IMR-90 (cell line): ENCODE measurements around the gene SETDB1. TPM values are rescaled to one million over a fixed set of nuclear protein-coding genes. Genes with fewer than 3 reads are reported as not detected.

Experiments
- ATAC-seq: fragments of 200-7000 bp; cut with Tn5 transposase; 2 replicates; pipeline ENCODE4 v1.9.1; 2020; ENCODE audit warnings: low read depth, mild to moderate bottlenecking, moderate library complexity
- BruUV-seq: library from RNA; stranded (reverse); fragments of 400-500 nt; replicated peaks from 2 replicates; lab custom pipeline; 2021; lab: Mats Ljungman, UMichigan
- CTCF ChIA-PET: fragments of 300-600 bp; formaldehyde crosslinking; extraction: SDS; loops from one replicate; lab custom pipeline; 2021; ENCODE audit warnings: antibody characterized with exemption; lab: Yijun Ruan, JAX
- POLR2A ChIA-PET: fragments of 300-600 bp; sonication (Branson Sonifier 250); formaldehyde crosslinking; loops from one replicate; lab custom pipeline; 2022; ENCODE audit warnings: antibody characterized with exemption; ENCODE audit not compliant: unreplicated experiment; lab: Charles Lee
- DNase-seq: peaks from one replicate; pipeline ENCODE4 v3.0.0; 2013
- H2AFZ ChIP-seq: replicated peaks from 2 replicates; pipeline ENCODE3; 2013; ENCODE audit warnings: low read length, mild to moderate bottlenecking; ENCODE audit not compliant: poor library complexity
- H2AK5ac ChIP-seq: 2 replicates; pipeline ENCODE4 v1.6.1; 2013; ENCODE audit warnings: low read depth, low read length, inconsistent platforms
- H2AK9ac ChIP-seq: replicated peaks from 2 replicates; pipeline ENCODE3; 2013; ENCODE audit warnings: mild to moderate bottlenecking, low read depth, low read length, moderate library complexity; ENCODE audit not compliant: poor library complexity
- H2BK120ac ChIP-seq: 2 replicates; pipeline ENCODE4 v1.6.1; 2013; ENCODE audit warnings: low read depth, low read length, inconsistent platforms
- H2BK15ac ChIP-seq: 3 replicates; pipeline ENCODE4 v1.6.1; 2013; ENCODE audit warnings: low read depth, low read length, inconsistent platforms
- H2BK20ac ChIP-seq: 2 replicates; pipeline ENCODE4 v1.6.1; 2013; ENCODE audit warnings: low read depth, mild to moderate bottlenecking, inconsistent platforms, low read length, moderate library complexity
- H2BK5ac ChIP-seq: 2 replicates; pipeline ENCODE4 v1.6.1; 2013; ENCODE audit warnings: mild to moderate bottlenecking, low read depth, low read length, inconsistent platforms; ENCODE audit not compliant: poor library complexity, severe bottlenecking
- H3K14ac ChIP-seq: replicated peaks from 2 replicates; pipeline ENCODE4 v1.6.1; 2013; ENCODE audit warnings: low read depth, low read length, inconsistent platforms
- H3K18ac ChIP-seq: 2 replicates; pipeline ENCODE4 v1.6.1; 2013; ENCODE audit warnings: low read depth, low read length, control low read depth
- H3K23ac ChIP-seq: 2 replicates; pipeline ENCODE4 v1.6.1; 2013; ENCODE audit warnings: low read depth, low read length, inconsistent platforms
- H3K27ac ChIP-seq: 2 replicates; pipeline ENCODE4 v1.5.1; 2013; ENCODE audit warnings: mild to moderate bottlenecking, control low read depth, low read length; ENCODE audit not compliant: insufficient read depth
- H3K27me3 ChIP-seq: 2 replicates; pipeline ENCODE4 v1.6.1; 2013; ENCODE audit warnings: low read length; ENCODE audit not compliant: control insufficient read depth, insufficient read depth
- H3K36me3 ChIP-seq: 2 replicates; pipeline ENCODE4 v1.6.1; 2013; ENCODE audit warnings: low read length, mixed read lengths; ENCODE audit not compliant: control insufficient read depth, insufficient read depth
- H3K4ac ChIP-seq: 2 replicates; pipeline ENCODE4 v1.6.1; 2013; ENCODE audit warnings: low read depth, low read length, inconsistent platforms
- H3K4me1 ChIP-seq: 2 replicates; pipeline ENCODE4 v1.6.1; 2013; ENCODE audit warnings: low read length, mixed read lengths; ENCODE audit not compliant: control insufficient read depth, insufficient read depth
- H3K4me2 ChIP-seq: 2 replicates; pipeline ENCODE4 v1.6.1; 2013; ENCODE audit warnings: low read depth, mild to moderate bottlenecking, control low read depth, low read length, moderate library complexity
- H3K4me3 ChIP-seq: 2 replicates; pipeline ENCODE4 v1.5.1; 2013; ENCODE audit warnings: low read depth, mild to moderate bottlenecking, control low read depth, low read length, moderate library complexity; ENCODE audit not compliant: insufficient read depth
- H3K56ac ChIP-seq: 2 replicates; pipeline ENCODE4 v1.6.1; 2013; ENCODE audit warnings: low read length, inconsistent platforms; ENCODE audit not compliant: insufficient read depth; ENCODE audit errors: extremely low read depth
- H3K79me1 ChIP-seq, 2 experiments: 2 replicates each; pipeline ENCODE4 v1.6.1; 2013; ENCODE audit warnings: low read length in 2 of 2, inconsistent platforms in 1 of 2, low read depth in 1 of 2
- H3K9ac ChIP-seq: 2 replicates; pipeline ENCODE4 v1.6.1; 2013; ENCODE audit warnings: low read depth, low read length, control low read depth
- H3K9me1 ChIP-seq: 2 replicates; pipeline ENCODE4 v1.6.1; 2013; ENCODE audit warnings: low read length, inconsistent platforms; ENCODE audit not compliant: insufficient read depth
- H3K9me3 ChIP-seq: 2 replicates; pipeline ENCODE4 v1.6.1; 2013; ENCODE audit warnings: low read length; ENCODE audit not compliant: control insufficient read depth, insufficient read depth
- H4K20me1 ChIP-seq: 2 replicates; pipeline ENCODE4 v1.6.1; 2013; ENCODE audit warnings: low read length, inconsistent platforms; ENCODE audit not compliant: insufficient read depth
- H4K5ac ChIP-seq: 2 replicates; pipeline ENCODE4 v1.6.1; 2013; ENCODE audit warnings: mild to moderate bottlenecking, low read depth, low read length, control low read depth
- H4K8ac ChIP-seq, 2 experiments: 2 replicates each; pipeline ENCODE4 v1.6.1; 2013; ENCODE audit warnings: low read depth in 2 of 2, low read length in 2 of 2, control low read depth in 1 of 2, inconsistent platforms in 1 of 2
- H4K91ac ChIP-seq: 2 replicates; pipeline ENCODE4 v1.6.1; 2013; ENCODE audit warnings: low read depth, low read length, inconsistent platforms; ENCODE audit not compliant: insufficient read depth
- BHLHE40 ChIP-seq: fragments of 150-350 bp; IDR thresholded peaks from 2 replicates; pipeline ENCODE4 v1.6.1; 2016; ENCODE audit warnings: mild to moderate bottlenecking, low read depth, low read length
- CEBPB ChIP-seq: IDR thresholded peaks from 2 replicates; pipeline ENCODE4 v1.6.1; 2012; ENCODE audit warnings: low read depth, low read length, improper control_type of control experiment
- CHD1 ChIP-seq: IDR thresholded peaks from 2 replicates; pipeline ENCODE4 v1.6.1; 2012; ENCODE audit warnings: low read depth, low read length, improper control_type of control experiment
- CTCF ChIP-seq: conservative IDR thresholded peaks from 2 replicates; pipeline ENCODE4 v1.5.1; 2012; ENCODE audit warnings: mild to moderate bottlenecking, low read depth, low read length, improper control_type of control experiment
- ELK1 ChIP-seq: fragments of 150-350 bp; IDR thresholded peaks from 2 replicates; pipeline ENCODE4 v1.6.1; 2016; ENCODE audit warnings: low read depth, mild to moderate bottlenecking, low read length, moderate library complexity, borderline replicate concordance
- FOS ChIP-seq: fragments of 150-350 bp; IDR thresholded peaks from 2 replicates; pipeline ENCODE4 v1.6.1; 2016; ENCODE audit warnings: low read depth, low read length
- MAFK ChIP-seq: IDR thresholded peaks from 2 replicates; pipeline ENCODE4 v1.6.1; 2012; ENCODE audit warnings: low read depth, low read length, improper control_type of control experiment
- MXI1 ChIP-seq: IDR thresholded peaks from 2 replicates; pipeline ENCODE4 v1.6.1; 2012; ENCODE audit warnings: low read depth, mild to moderate bottlenecking, low read length, moderate library complexity, borderline replicate concordance
- NFE2L2 ChIP-seq: fragments of 150-350 bp; IDR thresholded peaks from 2 replicates; pipeline ENCODE4 v1.6.1; 2016; ENCODE audit warnings: low read depth, mild to moderate bottlenecking, low read length
- POLR2A ChIP-seq: IDR thresholded peaks from 2 replicates; pipeline ENCODE4 v1.6.1; 2012; ENCODE audit warnings: mild to moderate bottlenecking, low read depth, low read length
- RAD21 ChIP-seq: IDR thresholded peaks from 2 replicates; pipeline ENCODE4 v1.6.1; 2012; ENCODE audit warnings: low read length, improper control_type of control experiment
- RCOR1 ChIP-seq: IDR thresholded peaks from 2 replicates; pipeline ENCODE4 v1.6.1; 2012; ENCODE audit warnings: mild to moderate bottlenecking, low read length, improper control_type of control experiment; ENCODE audit not compliant: insufficient replicate concordance
- RFX5 ChIP-seq: IDR thresholded peaks from 2 replicates; pipeline ENCODE4 v1.8.0; 2012; ENCODE audit warnings: low read depth, mild to moderate bottlenecking, low read length, moderate library complexity
- SMC3 ChIP-seq: fragments of 150-350 bp; IDR thresholded peaks from 2 replicates; pipeline ENCODE4 v1.6.1; 2016; ENCODE audit warnings: low read depth, mild to moderate bottlenecking, antibody characterized with exemption, low read length, moderate library complexity
- USF2 ChIP-seq: fragments of 150-350 bp; IDR thresholded peaks from 2 replicates; pipeline ENCODE4 v1.6.1; 2017; ENCODE audit warnings: mild to moderate bottlenecking, antibody characterized with exemption, low read length, low read depth
- WGBS, 2 experiments: methylation state at CpG; one replicate each; pipeline versions ENCODE4 v1.1.5 to v1.1.7; 2013; ENCODE audit warnings: missing lambda C conversion rate in 2 of 2; ENCODE audit not compliant: insufficient read length in 1 of 2; ENCODE audit errors: extremely low coverage in 2 of 2; 5-methylcytosine and 5-hydroxymethylcytosine counted together
- dilution Hi-C: fragments of 300-500 bp; cut with HindIII; formaldehyde crosslinking; loops from one replicate; pipeline ENCODE4 v1.14.3; 2018; ENCODE audit warnings: low sequenced_read_pairs; ENCODE audit not compliant: unreplicated experiment
- in situ Hi-C: fragments of 300-500 bp; cut with MboI; formaldehyde crosslinking; loops from 3 replicates; pipeline ENCODE4 v1.14.3; 2019; ENCODE audit warnings: low sequenced_read_pairs, inconsistent platforms, mixed read lengths
- intact Hi-C: fragments of 100-400 bp; cut with micrococcal nuclease; formaldehyde crosslinking; loops from 2 replicates; pipeline ENCODE4 v1.10.0; 2022
- polyA plus RNA-seq, 3 experiments: library from polyadenylated mRNA; depleted of rRNA; stranded (reverse); fragments of >200 nt; gene quantifications; 2 replicates each; pipeline ENCODE4 v1.2.3, GENCODE V29; 2012; ENCODE audit warnings: low replicate concordance in 1 of 3
- total RNA-seq: library from RNA; depleted of rRNA; stranded (reverse); fragments of >200 nt; gene quantifications from 2 replicates; pipeline ENCODE4 v1.2.3, GENCODE V29; 2012

Gene SETDB1
- total and polyA plus RNA-seq, 2 of the 4 experiments (the other 2 are of a cell fraction): 18.7 to 22.9 TPM

- H3K4me2 ChIP-seq: no peak overlapping the region
- no peak overlapping the region for H3K18ac ChIP-seq
- CTCF ChIA-PET: interaction anchor here (0.5 to 4.3 kb wide), 8 partner anchors 9 to 1152 kb away, joined by 3 to 24 read pairs (median 4); partner anchors contain the start of gene MINDY1
- peak overlapping the region; percentile 58 for H2AFZ ChIP-seq
- ATAC-seq (peak; percentile 80), DNase-seq (no peak)
- TF ChIP-seq SMC3 (peak; percentile 28; the same call in 1 of the 2 replicates), RFX5 (no peak), ELK1 (no peak), RCOR1 (no peak), CEBPB (no peak), CHD1 (no peak), FOS (no peak), MXI1 (no peak), MAFK (no peak), NFE2L2 (no peak), CTCF (peak; percentile 60), BHLHE40 (no peak), RAD21 (peak; percentile 44), USF2 (no peak), POLR2A (no peak)
- H2BK120ac ChIP-seq: no peak overlapping the region
- no peak overlapping the region for H3K23ac ChIP-seq
- no peak overlapping the region for H2AK5ac ChIP-seq
- no peak overlapping the region for H3K27ac ChIP-seq
- H2BK20ac ChIP-seq: no peak overlapping the region
- H2BK5ac ChIP-seq: no peak overlapping the region
- no TSS peak for BruUV-seq
- H4K20me1 ChIP-seq: no peaks in the 10 kb centered on the region
- no peak overlapping the region for H4K5ac ChIP-seq
- no peaks in the 10 kb centered on the region for H3K9me3 ChIP-seq
- H2AK9ac ChIP-seq: peak overlapping the region; percentile 87
- POLR2A ChIA-PET: interaction anchor here (0.6 kb wide), 1 partner anchor 458 kb away, joined by 7 read pairs; no protein-coding TSS in a partner anchor
- H3K36me3 ChIP-seq: peaks cover 26% of the 10 kb centered on the region
- no peak overlapping the region for H3K9ac ChIP-seq
- no peak overlapping the region for H3K56ac ChIP-seq
- no peak overlapping the region; the same call in 1 of the 2 replicates for H3K4ac ChIP-seq
- H3K4me1 ChIP-seq: peaks cover 1% of the 10 kb centered on the region; the same call in 1 of the 2 replicates
- dilution Hi-C loops (no loop called here), in situ Hi-C loops (no loop called here), intact Hi-C loops (no loop called here)
- no peak overlapping the region for H3K14ac ChIP-seq
- 20% methylated on average over 1 of the region's 9 CpGs; no CpG with 5 or more reads in 1 of the 2 experiments for WGBS, 2 experiments
- no peak overlapping the region for H2BK15ac ChIP-seq
- no peak overlapping the region for H3K4me3 ChIP-seq
- peak overlapping the region in 1 of 2 experiments; percentile 75; a peak in 1 of 4 replicates for H4K8ac ChIP-seq
- H3K79me1 ChIP-seq: no peaks in the 10 kb centered on the region
- H3K9me1 ChIP-seq: peaks cover 8% of the 10 kb centered on the region; the same call in 1 of the 2 replicates
- no peak overlapping the region for H4K91ac ChIP-seq
- no peaks in the 10 kb centered on the region for H3K27me3 ChIP-seq
These were observed 69.7 kb downstream of the SETDB1 start for GRCh38 chr1:150995896-150996295.
